Neural cell (in vitro differentiated cells): ENCODE measurements around the gene KRT12.

Experiments used
- CTCF ChIP-seq: fragments of 450-650 bp; IDR thresholded peaks from 2 replicates; pipeline ENCODE4 v1.5.1; 2014; ENCODE audit warnings: antibody characterized with exemption, mild to moderate bottlenecking, moderate library complexity; ENCODE audit not compliant: poor library complexity, severe bottlenecking
- EP300 ChIP-seq: fragments of 450-650 bp; conservative IDR thresholded peaks from 2 replicates; pipeline ENCODE4 v1.6.1; 2014; ENCODE audit warnings: antibody characterized with exemption, mild to moderate bottlenecking, moderate library complexity; ENCODE audit not compliant: poor library complexity, severe bottlenecking
- EZH2 ChIP-seq: fragments of 200-600, 300-800 bp; shearing (Covaris generic), sonication (generic); IDR thresholded peaks from 2 replicates; pipeline ENCODE4 v1.6.1; 2014; ENCODE audit warnings: antibody characterized with exemption, low read length, borderline replicate concordance, mild to moderate bottlenecking; ENCODE audit not compliant: insufficient read depth, poor library complexity, severe bottlenecking
- POLR2AphosphoS5 ChIP-seq: IDR thresholded peaks from 2 replicates; pipeline ENCODE4 v1.6.1; 2012
- RAD21 ChIP-seq: fragments of 450-650 bp; conservative IDR thresholded peaks from 2 replicates; pipeline ENCODE4 v1.6.1; 2014; ENCODE audit warnings: antibody characterized with exemption, mild to moderate bottlenecking, moderate library complexity
- SMC3 ChIP-seq: fragments of 450-650 bp; conservative IDR thresholded peaks from 2 replicates; pipeline ENCODE4 v1.6.1; 2014; ENCODE audit warnings: antibody characterized with exemption, mild to moderate bottlenecking, moderate library complexity; ENCODE audit not compliant: poor library complexity
- TAF1 ChIP-seq: IDR thresholded peaks from 2 replicates; pipeline ENCODE4 v1.6.1; 2012; ENCODE audit warnings: low read depth
- TF ChIP-seq, protein P1 (sequence below): IDR thresholded peaks from 2 replicates; pipeline ENCODE4 v1.6.1; 2012; ENCODE audit warnings: borderline replicate concordance

- TF ChIP-seq POLR2AphosphoS5 (no peak), RAD21 (no peak), EP300 (no peak), CTCF (no peak), EZH2 (no peak), TAF1 (no peak), SMC3 (no peak)
- TF ChIP-seq, protein P1, sequence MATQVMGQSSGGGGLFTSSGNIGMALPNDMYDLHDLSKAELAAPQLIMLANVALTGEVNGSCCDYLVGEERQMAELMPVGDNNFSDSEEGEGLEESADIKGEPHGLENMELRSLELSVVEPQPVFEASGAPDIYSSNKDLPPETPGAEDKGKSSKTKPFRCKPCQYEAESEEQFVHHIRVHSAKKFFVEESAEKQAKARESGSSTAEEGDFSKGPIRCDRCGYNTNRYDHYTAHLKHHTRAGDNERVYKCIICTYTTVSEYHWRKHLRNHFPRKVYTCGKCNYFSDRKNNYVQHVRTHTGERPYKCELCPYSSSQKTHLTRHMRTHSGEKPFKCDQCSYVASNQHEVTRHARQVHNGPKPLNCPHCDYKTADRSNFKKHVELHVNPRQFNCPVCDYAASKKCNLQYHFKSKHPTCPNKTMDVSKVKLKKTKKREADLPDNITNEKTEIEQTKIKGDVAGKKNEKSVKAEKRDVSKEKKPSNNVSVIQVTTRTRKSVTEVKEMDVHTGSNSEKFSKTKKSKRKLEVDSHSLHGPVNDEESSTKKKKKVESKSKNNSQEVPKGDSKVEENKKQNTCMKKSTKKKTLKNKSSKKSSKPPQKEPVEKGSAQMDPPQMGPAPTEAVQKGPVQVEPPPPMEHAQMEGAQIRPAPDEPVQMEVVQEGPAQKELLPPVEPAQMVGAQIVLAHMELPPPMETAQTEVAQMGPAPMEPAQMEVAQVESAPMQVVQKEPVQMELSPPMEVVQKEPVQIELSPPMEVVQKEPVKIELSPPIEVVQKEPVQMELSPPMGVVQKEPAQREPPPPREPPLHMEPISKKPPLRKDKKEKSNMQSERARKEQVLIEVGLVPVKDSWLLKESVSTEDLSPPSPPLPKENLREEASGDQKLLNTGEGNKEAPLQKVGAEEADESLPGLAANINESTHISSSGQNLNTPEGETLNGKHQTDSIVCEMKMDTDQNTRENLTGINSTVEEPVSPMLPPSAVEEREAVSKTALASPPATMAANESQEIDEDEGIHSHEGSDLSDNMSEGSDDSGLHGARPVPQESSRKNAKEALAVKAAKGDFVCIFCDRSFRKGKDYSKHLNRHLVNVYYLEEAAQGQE = no peak
These were observed 6.8 kb upstream of the KRT12 start for GRCh38 chr17:40873801-40874200.
